Measurements from ENCODE around the gene KRTAP13-1. TPM values are rescaled to one million over a fixed set of nuclear protein-coding genes. Genes with fewer than 3 reads are reported as not detected.

Gene KRTAP13-1
- total RNA-seq, 1 experiment from 2014 or later: not detected

Other genes with a start within 250 kb of the KRTAP13-1 start
- gene CLDN17, start 229.2 kb upstream of the KRTAP13-1 start, total RNA-seq (2014; rRNA removed; shearing (Covaris generic)): not detected in 2 replicates
- gene CLDN8, start 179.9 kb upstream of the KRTAP13-1 start, total RNA-seq (2014; rRNA removed; shearing (Covaris generic)): not detected in 2 replicates
- gene KRTAP24-1, start 113.1 kb upstream of the KRTAP13-1 start, total RNA-seq (2014; rRNA removed; shearing (Covaris generic)): not detected in 2 replicates
- not detected in 2 replicates for gene KRTAP25-1, start 106.5 kb upstream of the KRTAP13-1 start, total RNA-seq (2014; rRNA removed; shearing (Covaris generic))
- gene KRTAP26-1, start 75.7 kb upstream of the KRTAP13-1 start, total RNA-seq (2014; rRNA removed; shearing (Covaris generic)): not detected in 2 replicates
- not detected in 2 replicates for gene KRTAP27-1, start 58.3 kb upstream of the KRTAP13-1 start, total RNA-seq (2014; rRNA removed; shearing (Covaris generic))
- gene KRTAP23-1, start 47.4 kb upstream of the KRTAP13-1 start, total RNA-seq (2014; rRNA removed; shearing (Covaris generic)): not detected in 2 replicates
- gene KRTAP13-2, start 23.8 kb upstream of the KRTAP13-1 start, total RNA-seq (2014; rRNA removed; shearing (Covaris generic)): not detected in 2 replicates
- gene KRTAP13-3, start 29.9 kb downstream of the KRTAP13-1 start, total RNA-seq (2014; rRNA removed; shearing (Covaris generic)): not detected in 2 replicates
- gene KRTAP13-4, start 34.2 kb downstream of the KRTAP13-1 start, total RNA-seq (2014; rRNA removed; shearing (Covaris generic)): not detected in 2 replicates
- not detected in 2 replicates for gene KRTAP15-1, start 44.2 kb downstream of the KRTAP13-1 start, total RNA-seq (2014; rRNA removed; shearing (Covaris generic))
- gene KRTAP19-1, start 84.3 kb downstream of the KRTAP13-1 start, total RNA-seq (2014; rRNA removed; shearing (Covaris generic)): not detected in 2 replicates
- gene KRTAP19-2, start 91.4 kb downstream of the KRTAP13-1 start, total RNA-seq (2014; rRNA removed; shearing (Covaris generic)): not detected in 2 replicates
- gene KRTAP19-3, start 96.0 kb downstream of the KRTAP13-1 start, total RNA-seq (2014; rRNA removed; shearing (Covaris generic)): not detected in 2 replicates
- gene KRTAP19-4, start 101.1 kb downstream of the KRTAP13-1 start, total RNA-seq (2014; rRNA removed; shearing (Covaris generic)): not detected in 2 replicates
- gene KRTAP19-5, start 106.1 kb downstream of the KRTAP13-1 start, total RNA-seq (2014; rRNA removed; shearing (Covaris generic)): not detected in 2 replicates
- not detected in 2 replicates for gene KRTAP19-6, start 145.8 kb downstream of the KRTAP13-1 start, total RNA-seq (2014; rRNA removed; shearing (Covaris generic))
- gene KRTAP19-7, start 165.3 kb downstream of the KRTAP13-1 start, total RNA-seq (2014; rRNA removed; shearing (Covaris generic)): not detected in 2 replicates
- not detected in 2 replicates for gene KRTAP22-2, start 194.4 kb downstream of the KRTAP13-1 start, total RNA-seq (2014; rRNA removed; shearing (Covaris generic))
- gene KRTAP6-3, start 196.4 kb downstream of the KRTAP13-1 start, total RNA-seq (2014; rRNA removed; shearing (Covaris generic)): not detected in 2 replicates
- not detected in 2 replicates for gene KRTAP6-2, start 202.9 kb downstream of the KRTAP13-1 start, total RNA-seq (2014; rRNA removed; shearing (Covaris generic))
- gene KRTAP22-1, start 205.1 kb downstream of the KRTAP13-1 start, total RNA-seq (2014; rRNA removed; shearing (Covaris generic)): not detected in 2 replicates
- not detected in 2 replicates for gene KRTAP6-1, start 217.9 kb downstream of the KRTAP13-1 start, total RNA-seq (2014; rRNA removed; shearing (Covaris generic))
- not detected in 2 replicates for gene KRTAP20-1, start 220.4 kb downstream of the KRTAP13-1 start, total RNA-seq (2014; rRNA removed; shearing (Covaris generic))
- gene KRTAP20-4, start 224.6 kb downstream of the KRTAP13-1 start, total RNA-seq (2014; rRNA removed; shearing (Covaris generic)): not detected in 2 replicates
- gene KRTAP20-2, start 239.2 kb downstream of the KRTAP13-1 start, total RNA-seq (2014; rRNA removed; shearing (Covaris generic)): not detected in 2 replicates
- gene KRTAP20-3, start 246.8 kb downstream of the KRTAP13-1 start, total RNA-seq (2014; rRNA removed; shearing (Covaris generic)): not detected in 2 replicates